Activated naive CD8-positive, alpha-beta T cell treated with anti-CD3 and anti-CD28 coated beads, Interleukin-2, amount 50 U/mL, for 16 hours (primary cell): ENCODE results near the gene TENT4A.
"Not testable (repeated sequence)": the region's sequence is repeated elsewhere in the genome, so short reads cannot be mapped to it uniquely, and the experiment has no call there.

Experiments
- DNase-seq: peaks from one replicate; pipeline ENCODE4 v3.0.0-alpha.2; 2020; ENCODE audit warnings: low read depth, low spot score

The TENT4A gene

DNA sequence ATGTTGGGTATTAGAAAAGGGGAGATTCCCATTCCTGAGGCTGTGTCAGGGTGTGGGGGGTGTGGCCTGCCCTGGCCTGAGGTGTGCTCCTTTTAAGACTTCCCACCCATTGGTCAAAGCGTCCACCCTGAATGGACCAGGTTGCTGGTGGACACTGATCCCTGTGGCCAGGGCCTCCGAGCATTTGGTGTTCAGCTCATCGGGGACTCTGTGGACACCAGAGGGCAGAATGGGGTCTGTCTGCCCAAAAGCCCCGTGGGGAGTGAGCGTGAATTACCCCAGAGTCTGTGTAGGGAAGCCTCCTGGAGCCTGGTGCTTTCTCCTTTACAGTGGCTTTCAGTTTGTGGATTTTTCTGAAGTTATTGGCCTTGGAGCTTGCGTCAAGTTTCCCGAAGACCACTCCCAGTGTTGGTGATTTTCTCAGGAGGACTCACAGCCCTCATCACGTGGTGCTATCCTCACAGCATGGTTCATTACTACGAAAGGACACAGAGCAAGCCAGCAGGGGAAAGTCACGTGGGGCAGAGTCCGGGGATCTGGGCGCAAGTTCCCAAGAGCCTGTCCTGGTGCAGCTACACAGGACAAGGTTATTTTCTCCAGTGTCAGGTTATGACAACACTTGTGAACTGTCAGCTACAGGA, 55.5 kb downstream of the TENT4A start:
- DNase-seq = no peak

DNA sequence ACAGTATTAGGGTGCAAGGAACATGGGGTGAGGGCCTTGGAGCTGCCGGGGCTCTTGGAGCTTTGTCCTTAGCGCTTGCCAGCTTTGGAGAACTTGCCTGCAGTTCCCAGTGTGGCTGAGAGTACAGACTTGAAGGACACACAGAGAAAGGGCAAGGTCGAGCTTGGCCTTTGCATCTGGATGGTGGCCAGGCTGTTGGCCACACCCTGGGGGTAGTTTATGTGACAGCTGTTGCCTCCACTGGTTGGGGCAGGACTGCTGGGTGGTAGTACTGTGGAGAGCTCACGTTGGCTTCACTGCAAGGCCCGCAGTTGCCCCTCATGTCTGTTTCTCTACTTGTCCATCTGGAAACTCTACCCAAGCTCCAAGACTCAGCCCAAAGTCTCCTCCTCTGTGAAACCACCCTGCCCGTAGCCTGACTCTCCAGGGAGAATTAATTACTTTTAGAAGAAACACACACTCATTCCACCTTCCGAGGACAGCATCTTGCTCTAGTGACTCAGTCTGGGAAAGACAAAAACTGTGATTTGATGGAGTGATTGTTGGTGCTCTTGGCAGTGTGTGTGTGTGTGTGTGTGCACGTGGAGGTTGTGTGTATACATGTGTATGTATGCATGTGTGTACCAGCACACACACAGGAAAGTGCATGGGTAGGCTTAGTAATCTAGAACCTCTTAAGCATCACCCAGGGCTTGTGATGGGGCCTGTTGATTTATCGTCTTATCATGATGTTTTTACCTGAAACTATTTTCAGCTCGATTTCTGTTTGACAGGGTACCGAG, 57.8 kb downstream of the TENT4A start:
- no peak for DNase-seq

DNA sequence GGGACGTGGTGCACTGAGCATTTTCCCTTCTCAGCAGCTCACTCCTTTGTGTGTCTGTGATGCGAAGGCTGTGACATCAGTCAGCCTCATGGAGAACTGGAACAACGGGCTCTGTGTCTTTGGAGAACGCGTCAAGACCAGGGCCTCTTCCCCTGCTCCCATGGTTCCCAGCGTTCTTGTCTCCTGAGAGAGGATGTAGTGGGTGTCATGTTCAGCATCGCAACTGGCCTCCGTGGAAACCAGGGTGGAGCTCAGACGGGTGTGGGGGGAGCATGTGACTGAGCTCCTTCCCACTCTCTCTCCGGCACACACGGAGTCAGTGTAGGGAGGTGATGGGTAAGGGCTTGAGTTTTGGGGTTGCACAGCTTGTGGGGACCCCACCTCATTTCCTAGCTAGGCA, 59.7 kb downstream of the TENT4A start:
- no peak for DNase-seq

DNA sequence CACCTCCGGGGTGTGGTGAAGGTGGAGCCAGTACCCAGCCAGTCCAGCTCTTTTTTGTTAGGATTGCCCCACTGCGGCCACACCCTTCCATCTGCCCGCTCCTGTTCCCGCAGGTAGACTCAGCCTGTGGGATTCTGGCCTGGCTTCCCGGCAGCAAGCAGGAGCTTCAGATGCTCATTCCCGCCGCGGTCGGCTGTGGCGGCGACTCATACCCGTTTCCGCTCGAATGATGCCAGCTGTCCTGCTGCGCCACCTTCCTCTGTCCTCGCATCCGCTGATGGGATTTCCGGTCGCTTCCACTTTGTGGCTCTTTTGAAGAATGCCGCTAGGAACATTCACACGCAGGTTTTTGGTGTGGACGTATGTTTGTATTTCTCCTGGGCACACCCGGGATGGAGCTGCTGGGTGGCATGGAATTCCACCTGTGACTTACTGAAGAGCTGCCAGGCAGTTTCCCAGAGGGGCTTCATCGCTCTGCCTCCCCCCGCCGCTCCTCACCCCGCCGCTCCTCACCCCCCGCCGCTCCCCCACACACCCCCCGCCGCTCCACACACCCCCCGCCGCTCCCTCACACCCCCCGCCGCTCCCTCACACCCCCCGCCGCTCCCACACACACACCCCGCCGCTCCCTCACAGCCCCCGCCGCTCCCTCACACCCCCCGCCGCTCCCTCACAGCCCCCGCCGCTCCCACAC, 60.3 kb downstream of the TENT4A start:
- DNase-seq = no peak

DNA sequence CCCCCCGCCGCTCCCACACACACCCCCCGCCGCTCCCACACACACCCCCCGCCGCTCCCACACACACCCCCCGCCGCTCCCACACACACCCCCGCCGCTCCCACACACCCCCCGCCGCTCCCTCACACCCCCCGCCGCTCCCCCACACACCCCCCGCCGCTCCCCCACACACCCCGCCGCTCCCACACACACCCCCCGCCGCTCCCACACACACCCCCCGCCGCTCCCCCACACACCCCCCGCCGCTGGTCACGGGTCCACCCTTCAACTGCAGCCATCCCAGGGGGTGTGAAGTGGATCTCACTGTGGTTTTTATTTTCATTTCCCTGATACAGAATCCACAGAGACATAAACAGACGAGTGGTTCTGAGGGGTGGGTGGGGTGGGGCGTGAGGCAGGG, 61.0 kb downstream of the TENT4A start:
- not testable (repeated sequence) for DNase-seq

DNA sequence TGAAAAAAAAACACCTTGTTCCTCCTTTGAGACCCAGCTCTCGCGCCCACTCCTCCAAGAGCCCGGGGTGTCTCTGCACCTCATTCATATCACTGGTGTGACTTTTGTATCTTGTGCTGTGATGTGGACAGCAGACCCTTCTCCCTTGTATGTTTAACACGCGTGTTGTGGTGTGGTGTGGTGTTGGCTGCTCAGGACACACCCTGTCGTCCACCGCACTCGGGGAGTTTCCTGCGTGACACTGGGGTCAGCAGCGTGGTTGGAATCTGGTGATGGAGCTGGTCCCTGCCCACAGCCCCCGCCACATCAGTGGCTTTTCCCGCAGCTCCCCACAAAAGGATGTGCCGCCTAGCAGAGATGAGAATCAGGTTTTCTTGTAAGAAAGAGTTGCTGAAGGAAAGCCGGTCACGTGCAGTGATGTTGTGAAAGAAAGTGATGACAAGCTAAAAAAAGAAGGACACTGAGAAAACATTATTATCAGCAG, 61.5 kb downstream of the TENT4A start:
- DNase-seq = no peak

DNA sequence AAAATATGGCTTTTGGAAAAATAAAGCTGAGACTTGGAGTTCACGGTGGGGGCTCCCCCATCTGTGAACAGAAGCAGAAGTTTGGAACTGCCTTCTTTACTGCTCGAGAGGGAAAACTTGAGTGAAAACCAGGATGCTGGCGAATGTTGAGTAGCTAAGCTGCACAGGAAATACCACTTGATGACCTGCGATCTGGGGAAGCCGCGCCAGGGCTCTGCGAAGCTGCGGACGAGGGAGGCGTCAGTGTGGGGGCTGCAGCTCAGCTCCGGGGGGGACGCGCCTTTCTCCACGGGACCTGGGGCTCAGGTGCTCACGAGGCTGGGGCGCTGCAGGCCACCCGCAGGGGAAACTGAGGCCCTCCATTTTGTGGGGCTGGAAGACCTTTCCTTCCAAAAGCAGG, 62.3 kb downstream of the TENT4A start:
- no peak for DNase-seq

DNA sequence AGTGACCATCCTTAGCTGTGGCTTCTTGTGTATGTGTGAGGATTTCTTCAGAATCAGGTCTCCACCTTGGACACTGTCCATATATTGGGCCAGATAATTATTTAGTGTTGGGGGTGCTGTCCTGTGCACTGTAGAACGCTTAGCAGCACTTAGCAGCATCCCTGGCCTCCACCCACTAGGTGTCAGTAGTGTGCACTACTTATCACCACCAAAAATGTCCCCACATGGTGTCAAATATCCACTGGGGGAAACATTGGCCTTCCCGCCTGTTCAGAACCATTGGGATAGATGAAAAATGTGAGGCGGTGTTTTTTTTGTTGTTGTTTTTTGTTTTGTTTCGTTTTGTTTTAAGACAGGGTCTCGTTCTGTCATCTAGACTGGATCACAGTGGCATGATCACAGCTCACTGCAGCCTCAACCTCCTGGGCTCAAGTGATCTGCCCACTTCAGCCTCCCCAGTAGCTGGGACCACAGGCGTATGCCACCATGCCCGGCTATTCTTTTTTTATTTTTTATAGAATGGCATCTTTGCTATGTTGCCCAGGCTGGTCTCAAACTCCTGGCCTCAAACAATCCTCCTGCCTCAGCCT, 67.7 kb downstream of the TENT4A start:
- DNase-seq = no peak

DNA sequence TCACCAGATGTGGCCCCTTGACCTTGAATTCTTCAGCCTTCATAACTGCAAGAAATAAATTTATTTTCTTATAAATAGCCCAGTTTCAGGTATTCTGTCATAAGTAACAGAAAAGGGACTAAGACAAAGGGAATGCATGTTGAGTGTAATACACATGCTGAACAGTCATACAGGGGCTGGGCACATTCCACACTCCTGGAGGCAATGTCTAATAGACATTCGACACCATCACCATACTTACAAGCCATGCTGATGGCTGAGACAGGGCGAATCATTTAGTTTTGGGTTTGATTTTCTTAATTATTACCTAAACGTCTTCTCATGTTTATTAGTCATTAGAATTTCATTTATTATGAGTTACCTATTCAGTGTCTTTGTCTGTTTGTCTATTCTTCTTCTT, 68.5 kb downstream of the TENT4A start:
- DNase-seq = no peak

DNA sequence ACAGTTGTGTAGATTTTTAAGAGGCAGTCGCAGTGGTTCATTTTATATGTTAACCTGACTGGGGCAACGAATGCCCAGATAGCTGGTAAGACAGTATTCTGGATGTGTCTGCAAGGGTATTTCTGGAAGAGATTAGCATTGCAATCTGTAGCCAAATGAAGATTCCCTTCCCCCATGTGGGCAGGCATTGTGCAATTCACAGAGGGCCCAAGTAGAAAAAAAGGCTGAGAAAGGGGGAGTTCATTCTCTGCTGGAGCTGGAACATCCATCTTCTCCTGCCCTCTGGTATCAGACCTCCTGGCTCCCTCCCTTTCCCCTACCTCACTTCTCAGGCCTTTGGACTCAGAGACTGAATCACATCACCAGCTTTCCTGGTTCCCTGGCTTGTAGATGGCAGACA, 70.6 kb downstream of the TENT4A start:
- DNase-seq = no peak

DNA sequence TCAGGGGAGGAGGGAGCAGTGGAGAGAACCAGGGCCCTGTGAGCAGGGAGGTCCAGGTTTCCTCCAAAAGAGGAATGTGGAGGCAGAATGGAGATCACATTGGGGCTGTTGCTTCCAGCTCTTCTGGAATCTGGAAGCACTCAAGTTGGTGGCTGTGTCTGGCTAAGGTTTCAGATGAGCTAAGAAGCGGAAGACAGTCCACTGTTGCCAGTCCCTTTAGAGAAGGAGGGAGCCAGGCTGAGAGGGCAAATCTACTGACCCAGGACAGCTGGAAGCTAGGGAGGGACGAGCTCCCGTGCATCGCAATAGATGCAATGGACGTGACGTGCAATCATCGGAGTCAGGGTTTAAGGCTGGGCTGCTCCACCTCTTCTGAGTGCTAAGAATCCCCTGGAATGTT, 71.2 kb downstream of the TENT4A start:
- no peak for DNase-seq

DNA sequence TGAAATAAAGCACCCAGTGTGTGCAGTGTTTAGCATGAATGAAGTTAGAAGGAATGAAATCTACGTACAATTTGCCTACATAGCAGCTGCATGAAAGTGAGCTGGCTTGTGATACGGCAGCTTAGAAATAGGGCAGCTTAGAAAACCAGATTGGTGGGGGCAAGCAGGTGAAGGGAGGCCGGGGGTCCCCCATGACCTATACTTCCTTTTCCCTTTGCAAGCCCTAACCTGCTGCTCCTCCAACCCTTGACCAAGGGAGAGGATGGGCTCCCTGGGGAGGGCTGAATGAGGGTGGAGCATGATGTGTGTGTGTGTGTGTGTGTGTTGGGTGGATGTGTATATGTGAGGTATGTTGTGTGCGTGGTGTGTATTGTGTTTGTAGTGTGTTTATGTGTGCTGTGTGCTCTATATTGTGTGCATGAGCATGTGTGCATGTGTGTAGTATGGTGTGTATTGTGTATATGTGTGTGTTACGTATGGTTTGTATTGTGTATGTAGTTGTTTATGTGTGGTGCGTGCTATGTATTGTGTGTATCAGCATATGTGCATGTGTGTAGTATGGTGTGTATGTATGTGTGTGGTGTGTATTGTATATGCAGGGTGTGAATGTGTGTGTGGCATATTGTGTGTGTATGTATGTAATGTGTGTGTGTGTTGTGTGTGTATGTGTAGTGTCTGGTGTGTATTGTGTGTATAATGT, 72.1 kb downstream of the TENT4A start:
- DNase-seq = no peak

DNA sequence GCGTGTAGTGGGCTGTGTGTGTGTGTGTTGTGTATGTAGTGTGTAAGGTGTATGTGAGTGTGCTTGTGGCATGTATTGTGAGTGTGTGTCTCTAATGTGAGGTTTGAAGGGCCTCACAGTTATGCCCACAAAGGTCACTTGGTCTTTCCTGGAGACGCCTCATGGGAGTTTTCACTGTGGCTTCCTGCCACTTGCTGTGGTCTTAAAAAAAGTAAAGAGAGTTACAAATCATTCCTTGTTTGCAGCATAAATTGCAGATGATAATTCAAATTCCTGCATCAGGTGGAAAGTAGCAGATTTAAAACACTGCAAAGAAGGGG, 72.6 kb downstream of the TENT4A start:
- DNase-seq = no peak

DNA sequence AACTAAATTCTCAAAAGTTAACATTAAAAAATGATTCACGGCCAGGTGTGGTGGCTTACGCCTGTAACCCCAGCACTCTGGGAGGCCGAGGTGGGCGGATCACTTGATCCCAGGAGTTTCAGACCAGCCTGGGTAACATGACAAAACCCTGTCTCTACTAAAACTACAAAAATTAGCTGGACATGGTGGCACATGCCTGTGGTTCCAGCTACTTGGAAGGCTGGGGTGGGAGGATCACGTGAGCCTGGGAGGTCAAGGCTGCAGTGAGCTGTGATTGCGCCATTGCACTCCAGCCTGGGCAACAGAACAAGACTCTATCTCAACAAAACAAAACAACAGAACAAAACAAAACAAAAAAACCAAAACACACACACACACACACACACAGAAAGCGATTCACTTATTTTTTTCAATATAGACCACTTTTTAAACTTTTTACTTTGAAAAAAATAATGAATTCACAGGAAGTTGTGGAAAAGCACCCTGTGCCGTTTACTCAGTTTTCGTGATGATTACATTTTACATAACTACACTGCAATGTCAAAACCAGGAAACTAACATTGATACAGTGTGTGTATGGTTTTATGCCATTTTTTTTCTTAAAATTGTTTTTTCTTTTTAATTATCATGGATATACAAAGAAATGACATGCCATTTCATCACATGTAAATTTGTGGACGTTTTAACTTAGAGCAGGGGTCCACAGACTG, 73.7 kb downstream of the TENT4A start:
- no peak for DNase-seq

DNA sequence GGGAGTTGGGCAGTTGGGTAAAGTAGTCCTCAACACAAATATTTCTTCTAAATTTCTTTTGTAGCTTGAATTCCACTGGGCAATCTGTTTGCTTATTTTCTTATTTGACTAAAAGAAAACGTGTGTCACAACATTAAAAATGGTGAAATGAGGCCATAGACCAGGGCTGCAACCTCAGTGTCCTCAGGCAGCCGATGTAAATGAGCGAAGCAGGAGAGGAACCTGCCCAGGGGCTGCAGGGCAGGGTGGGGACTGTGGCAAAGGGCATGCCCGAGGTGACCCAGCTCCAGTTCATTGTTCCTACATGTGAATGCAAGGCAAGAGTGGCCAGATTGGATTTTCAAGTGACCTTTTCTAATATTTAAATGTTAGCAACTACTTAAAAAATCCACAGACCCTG, 74.7 kb downstream of the TENT4A start:
- DNase-seq = no peak

DNA sequence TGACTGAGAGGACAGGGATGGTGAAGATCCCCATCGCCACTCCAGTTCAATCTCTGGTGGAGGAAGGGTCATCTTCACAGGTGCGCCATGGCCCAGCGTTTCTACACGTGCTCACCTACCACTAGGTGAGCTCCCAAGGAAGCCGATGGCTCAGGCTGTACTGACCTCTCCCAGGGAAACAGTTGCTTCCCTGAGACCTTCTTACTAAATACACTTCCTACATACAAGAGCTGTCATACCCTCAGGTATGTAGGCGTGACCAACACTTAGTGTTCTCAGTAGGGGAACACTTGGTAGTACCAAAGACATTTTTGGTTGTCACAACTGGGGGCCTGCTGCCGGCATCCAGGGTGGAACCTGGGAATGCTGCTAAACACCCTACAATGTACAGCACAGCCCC, 75.2 kb downstream of the TENT4A start:
- no peak for DNase-seq

DNA sequence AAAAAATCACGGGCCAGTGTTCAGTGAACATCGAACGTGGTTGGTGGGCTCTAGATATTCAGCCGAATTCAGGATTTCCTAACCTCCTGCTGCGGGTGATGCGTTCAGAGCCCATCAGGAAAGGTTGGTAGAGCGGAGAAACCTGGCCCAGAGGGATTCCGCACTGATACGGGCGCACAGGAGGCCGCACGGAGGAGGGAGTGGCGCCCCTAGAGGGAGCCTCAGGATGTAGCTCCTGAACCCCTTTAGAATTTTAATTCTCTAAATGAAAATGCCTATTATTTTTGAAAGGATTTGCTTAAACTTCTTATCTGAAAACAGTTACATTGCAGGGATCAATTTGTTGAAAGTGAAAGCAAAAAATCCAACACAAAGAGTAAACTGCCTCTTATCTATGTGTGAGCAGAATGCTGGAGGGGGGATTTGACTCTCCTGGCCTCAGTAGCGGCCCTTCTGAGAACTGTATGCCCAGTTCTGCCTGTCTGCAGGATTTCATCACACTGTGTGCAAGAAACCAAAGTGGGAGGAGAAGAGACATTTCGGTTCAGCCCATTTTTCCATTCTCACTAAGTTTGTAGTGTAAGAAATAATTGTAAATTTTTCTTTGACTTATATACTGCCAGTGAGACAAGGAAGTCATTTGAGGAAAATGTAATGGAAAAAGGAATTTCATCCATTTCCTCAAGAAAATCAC, 75.9 kb downstream of the TENT4A start:
- DNase-seq = no peak

DNA sequence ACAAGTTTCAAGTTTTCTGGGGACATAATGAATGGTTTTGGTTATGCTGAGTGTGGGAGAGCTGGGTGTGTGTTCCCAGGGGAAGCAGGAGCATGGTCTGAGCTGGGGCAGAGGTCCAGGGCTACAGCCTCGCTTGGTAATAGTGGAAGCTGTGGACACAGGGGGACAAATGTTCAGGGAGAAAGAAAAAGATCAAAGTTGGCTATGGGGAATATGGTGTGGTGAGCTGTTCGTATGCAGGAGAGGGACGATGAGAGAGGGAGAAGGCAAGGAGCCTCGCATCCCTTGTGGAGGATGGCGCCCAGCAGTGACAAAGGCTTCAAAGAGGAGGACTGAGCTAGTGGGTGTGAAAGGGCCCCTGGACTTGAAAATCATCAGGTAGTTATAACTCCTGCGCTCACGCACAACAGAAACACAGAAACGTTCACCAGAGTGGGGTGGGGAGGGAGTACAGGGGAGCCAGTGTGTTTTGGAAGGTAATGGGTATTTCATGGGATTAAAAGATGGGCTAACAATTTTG, 77.2 kb downstream of the TENT4A start:
- no peak for DNase-seq

DNA sequence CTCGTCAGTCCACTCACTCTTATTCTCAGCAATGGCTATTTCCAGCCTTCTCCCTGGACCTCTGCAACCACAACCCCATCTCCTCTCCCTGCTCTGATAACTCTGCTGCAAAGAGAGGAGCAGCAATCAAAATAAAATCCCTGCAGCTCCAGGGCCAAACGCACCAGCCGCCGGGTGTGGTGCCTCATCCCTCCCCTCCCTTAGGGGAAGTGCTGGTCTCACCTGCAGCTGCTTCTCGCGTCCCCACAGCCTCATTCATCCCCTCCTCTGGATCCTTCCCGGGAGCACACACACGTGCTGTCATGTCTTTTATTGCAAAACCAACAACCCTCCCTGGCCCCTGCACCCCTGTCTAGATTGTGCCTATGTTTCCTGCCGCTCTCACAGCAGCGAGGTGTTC, 77.8 kb downstream of the TENT4A start:
- DNase-seq = no peak

DNA sequence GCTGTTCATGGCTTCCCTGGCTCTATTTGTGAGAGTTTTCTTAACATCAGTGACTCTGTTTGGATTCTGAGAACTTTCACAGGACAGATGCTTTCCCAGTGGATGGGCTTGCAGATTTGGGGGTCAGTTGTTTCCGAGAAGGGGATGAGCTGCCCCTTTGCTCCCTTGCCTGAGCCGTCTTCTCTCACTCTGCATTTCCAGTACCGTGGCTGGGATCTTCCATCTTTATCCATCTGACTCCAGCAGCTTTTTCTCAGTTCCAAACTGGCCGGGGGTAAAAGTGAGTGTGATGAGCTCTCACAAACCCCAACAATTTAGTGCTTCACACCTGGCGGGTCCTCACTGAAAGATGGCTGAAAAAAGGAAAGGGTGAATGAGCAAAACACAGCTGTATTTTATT, 79.1 kb downstream of the TENT4A start:
- no peak for DNase-seq
